ENCODE results near the gene FKBP4. TPM values are rescaled to one million over a fixed set of nuclear protein-coding genes. Genes with fewer than 3 reads are reported as not detected.

FKBP4 gene
- total and polyA plus RNA-seq, 2 donors (not counting 1 experiment from before 2014, with no cell fraction given) = 19.3 to 56.7 TPM

DNA sequence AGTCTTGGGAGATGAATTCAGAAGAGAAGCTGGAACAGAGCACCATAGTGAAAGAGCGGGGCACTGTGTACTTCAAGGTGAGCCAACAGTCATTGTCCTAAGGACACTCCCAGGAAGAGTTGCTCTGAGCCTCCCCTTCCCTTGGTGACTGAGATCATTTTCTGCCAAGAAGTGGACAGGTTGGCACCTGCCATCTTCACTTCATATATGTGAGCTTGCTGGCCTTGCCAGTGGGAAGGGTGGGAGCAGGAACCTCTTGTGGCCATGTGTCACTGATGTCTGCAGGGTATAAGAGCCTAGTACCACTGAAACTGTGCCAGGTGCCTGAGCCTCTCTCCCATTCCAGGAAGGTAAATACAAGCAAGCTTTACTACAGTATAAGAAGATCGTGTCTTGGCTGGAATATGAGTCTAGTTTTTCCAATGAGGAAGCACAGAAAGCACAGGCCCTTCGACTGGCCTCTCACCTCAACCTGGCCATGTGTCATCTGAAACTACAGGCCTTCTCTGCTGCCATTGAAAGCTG is 5.3 kb downstream of the FKBP4 start:
- H3K9ac ChIP-seq (ENCODE audit: low read length) = no peak overlapping the region
- 95% methylated on average over 2 of the region's 3 CpGs for WGBS (ENCODE audit: insufficient coverage)
- ATAC-seq (ENCODE audit: low read depth) (no peak), DNase-seq (no peak)
- H3K36me3 ChIP-seq (replicated peaks in 1 of 2; ENCODE audit: control extremely low read depth in 1 of 2, control insufficient read depth in 1 of 2, extremely low read depth in 1 of 2, insufficient read depth in 2 of 2, low read length in 1 of 2) = peaks cover 2 to 73% of the 10 kb centered on the region in 2 experiments
- Mint-ChIP-seq H3K4me3 (no peak overlapping the region), H3K27ac (no peak overlapping the region), H3K4me1 (peaks cover 17% of the 10 kb centered on the region), H3K9me3 (ENCODE audit: insufficient read depth) (no peaks in the 10 kb centered on the region), H3K27me3 (no peaks in the 10 kb centered on the region)
- H3K9me3 ChIP-seq (ENCODE audit: control extremely low read depth in 1 of 3, control insufficient read depth in 2 of 3, insufficient read depth in 1 of 3, low read length in 2 of 3) = no peaks in the 10 kb centered on the region
- intact Hi-C loops (cut with micrococcal nuclease) = no loop called here
- peaks cover 21% of the 10 kb centered on the region for H4K20me1 ChIP-seq (ENCODE audit: control insufficient read depth, insufficient read depth, low read length, poor library complexity, severe bottlenecking)
- H3K4me1 ChIP-seq (ENCODE audit: control insufficient read depth in 2 of 2, insufficient read depth in 2 of 2, low read length in 2 of 2) = peaks cover 12 to 16% of the 10 kb centered on the region in 2 donors
- POLR2A ChIA-PET = no interaction called here
- no peaks in the 10 kb centered on the region for H3K27me3 ChIP-seq (replicated peaks in 1 of 4; ENCODE audit: control extremely low read depth in 1 of 4, control insufficient read depth in 3 of 4, insufficient read depth in 4 of 4, low read length in 3 of 4)
- no peak overlapping the region for H3K27ac ChIP-seq (ENCODE audit: low read length in 2 of 2)
- H3K4me2 ChIP-seq (replicated peaks; ENCODE audit: low read depth, low read length, poor library complexity, severe bottlenecking) = no peak overlapping the region
- H3K4me3 ChIP-seq (ENCODE audit: control extremely low read depth in 1 of 5, extremely low read depth in 1 of 5, insufficient read depth in 1 of 5, low read depth in 2 of 5, low read length in 4 of 5) = no peak overlapping the region
- peaks cover 28% of the 10 kb centered on the region for H3K79me2 ChIP-seq (ENCODE audit: control insufficient read depth, insufficient read depth, low read length)
- no peak for TF ChIP-seq EZH2 (IDR thresholded peaks at IDR 0.05; ENCODE audit: borderline replicate concordance, insufficient read depth, low read depth, low read length, poor library complexity, severe bottlenecking)
- TF ChIP-seq, protein P1, sequence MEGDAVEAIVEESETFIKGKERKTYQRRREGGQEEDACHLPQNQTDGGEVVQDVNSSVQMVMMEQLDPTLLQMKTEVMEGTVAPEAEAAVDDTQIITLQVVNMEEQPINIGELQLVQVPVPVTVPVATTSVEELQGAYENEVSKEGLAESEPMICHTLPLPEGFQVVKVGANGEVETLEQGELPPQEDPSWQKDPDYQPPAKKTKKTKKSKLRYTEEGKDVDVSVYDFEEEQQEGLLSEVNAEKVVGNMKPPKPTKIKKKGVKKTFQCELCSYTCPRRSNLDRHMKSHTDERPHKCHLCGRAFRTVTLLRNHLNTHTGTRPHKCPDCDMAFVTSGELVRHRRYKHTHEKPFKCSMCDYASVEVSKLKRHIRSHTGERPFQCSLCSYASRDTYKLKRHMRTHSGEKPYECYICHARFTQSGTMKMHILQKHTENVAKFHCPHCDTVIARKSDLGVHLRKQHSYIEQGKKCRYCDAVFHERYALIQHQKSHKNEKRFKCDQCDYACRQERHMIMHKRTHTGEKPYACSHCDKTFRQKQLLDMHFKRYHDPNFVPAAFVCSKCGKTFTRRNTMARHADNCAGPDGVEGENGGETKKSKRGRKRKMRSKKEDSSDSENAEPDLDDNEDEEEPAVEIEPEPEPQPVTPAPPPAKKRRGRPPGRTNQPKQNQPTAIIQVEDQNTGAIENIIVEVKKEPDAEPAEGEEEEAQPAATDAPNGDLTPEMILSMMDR (IDR thresholded peaks at IDR 0.05) = no peak
- CTCF ChIA-PET = no interaction called here
- H2AFZ ChIP-seq (ENCODE audit: insufficient read depth, low read depth, low read length, poor library complexity, severe bottlenecking) = no peak overlapping the region

DNA sequence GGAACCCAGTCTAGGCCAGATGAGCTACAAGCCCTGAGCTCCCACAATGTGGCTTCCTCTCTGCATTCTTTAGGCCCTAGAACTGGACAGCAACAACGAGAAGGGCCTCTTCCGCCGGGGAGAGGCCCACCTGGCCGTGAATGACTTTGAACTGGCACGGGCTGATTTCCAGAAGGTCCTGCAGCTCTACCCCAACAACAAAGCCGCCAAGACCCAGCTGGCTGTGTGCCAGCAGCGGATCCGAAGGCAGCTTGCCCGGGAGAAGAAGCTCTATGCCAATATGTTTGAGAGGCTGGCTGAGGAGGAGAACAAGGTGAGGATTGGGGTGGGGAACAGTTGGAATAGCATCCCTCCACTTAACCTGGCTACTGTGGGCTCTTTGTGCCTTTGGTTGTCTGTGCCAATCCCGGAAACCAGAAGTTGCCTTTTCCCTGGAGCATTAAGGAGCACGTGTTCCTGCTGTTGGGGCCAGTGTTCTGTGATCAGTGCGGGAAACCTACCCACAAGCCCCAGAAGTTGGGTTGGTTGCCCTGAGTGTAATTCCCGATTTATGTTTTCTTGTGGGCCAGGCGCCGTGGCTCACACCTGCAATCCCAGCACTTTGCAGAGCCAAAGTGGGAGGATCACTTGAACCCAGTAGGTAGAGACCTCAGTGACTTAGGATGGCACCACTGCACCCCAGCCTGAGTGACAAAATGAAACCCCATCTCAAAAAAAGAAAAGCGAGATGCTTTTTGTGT is 6.4 kb downstream of the FKBP4 start:
- Mint-ChIP-seq H3K27me3 (no peaks in the 10 kb centered on the region), H3K27ac (no peak overlapping the region), H3K4me3 (no peak overlapping the region), H3K4me1 (peaks cover 14% of the 10 kb centered on the region), H3K9me3 (ENCODE audit: insufficient read depth) (no peaks in the 10 kb centered on the region)
- Histone ChIP-seq H3K27me3 (replicated peaks in 1 of 4; ENCODE audit: control extremely low read depth in 1 of 4, control insufficient read depth in 3 of 4, insufficient read depth in 4 of 4, low read length in 3 of 4) (no peaks in the 10 kb centered on the region), H3K36me3 (replicated peaks in 1 of 2; ENCODE audit: control extremely low read depth in 1 of 2, control insufficient read depth in 1 of 2, extremely low read depth in 1 of 2, insufficient read depth in 2 of 2, low read length in 1 of 2) (peaks cover 2 to 73% of the 10 kb centered on the region in 2 experiments), H3K4me2 (replicated peaks; ENCODE audit: low read depth, low read length, poor library complexity, severe bottlenecking) (no peak overlapping the region), H2AFZ (ENCODE audit: insufficient read depth, low read depth, low read length, poor library complexity, severe bottlenecking) (no peak overlapping the region), H3K9ac (ENCODE audit: low read length) (no peak overlapping the region), H3K9me3 (ENCODE audit: control extremely low read depth in 1 of 3, control insufficient read depth in 2 of 3, insufficient read depth in 1 of 3, low read length in 2 of 3) (no peaks in the 10 kb centered on the region), H3K79me2 (ENCODE audit: control insufficient read depth, insufficient read depth, low read length) (peaks cover 21% of the 10 kb centered on the region), H4K20me1 (ENCODE audit: control insufficient read depth, insufficient read depth, low read length, poor library complexity, severe bottlenecking) (peaks cover 17% of the 10 kb centered on the region), H3K4me3 (ENCODE audit: control extremely low read depth in 1 of 5, extremely low read depth in 1 of 5, insufficient read depth in 1 of 5, low read depth in 2 of 5, low read length in 4 of 5) (no peak overlapping the region), H3K4me1 (ENCODE audit: control insufficient read depth in 2 of 2, insufficient read depth in 2 of 2, low read length in 2 of 2) (peaks cover 10 to 12% of the 10 kb centered on the region in 2 donors), H3K27ac (ENCODE audit: low read length in 2 of 2) (no peak overlapping the region)
- intact Hi-C loops (cut with micrococcal nuclease) = no loop called here
- ChIA-PET CTCF (no interaction called here), POLR2A (no interaction called here)
- WGBS (ENCODE audit: insufficient coverage) = 96% methylated on average over 15 of the region's 16 CpGs
- DNase-seq (no peak), ATAC-seq (ENCODE audit: low read depth) (no peak)
- no peak for TF ChIP-seq EZH2 (IDR thresholded peaks at IDR 0.05; ENCODE audit: borderline replicate concordance, insufficient read depth, low read depth, low read length, poor library complexity, severe bottlenecking)
- TF ChIP-seq, protein P1 (IDR thresholded peaks at IDR 0.05) = no peak

All from B cell (primary cell).